NCI-H524 (cell line): ENCODE results near the gene KCTD16.
A peak's percentile ranks its signal among the peaks of the same experiment; 100 is the strongest.

Experiments used
- DNase-seq, 2 experiments: peaks; one replicate each; lab custom pipeline; 2025; lab: John Stamatoyannopoulos, UW

The KCTD16 gene

GRCh38 chr5:144333336-144333920 is 162.8 kb downstream of the KCTD16 start:
- DNase-seq = no peak

- no peak for DNase-seq
Measured at GRCh38 chr5:144335561-144335960, 164.9 kb downstream of the KCTD16 start.

GRCh38 chr5:144336191-144336961 is 165.7 kb downstream of the KCTD16 start:
- no peak for DNase-seq

- no peak for DNase-seq
Measured at GRCh38 chr5:144352330-144352729, 181.7 kb downstream of the KCTD16 start.

- DNase-seq = no peak
Measured at GRCh38 chr5:144352732-144353317, 182.2 kb downstream of the KCTD16 start.

GRCh38 chr5:144356489-144356888 is 185.8 kb downstream of the KCTD16 start:
- no peak for DNase-seq

GRCh38 chr5:144361406-144361805 is 190.7 kb downstream of the KCTD16 start:
- DNase-seq = no peak

GRCh38 chr5:144365885-144366284 is 195.2 kb downstream of the KCTD16 start:
- no peak for DNase-seq

- DNase-seq = no peak
Measured at GRCh38 chr5:144367991-144368390, 197.3 kb downstream of the KCTD16 start.

- peak in 1 of 2 experiments; percentile 2 for DNase-seq
Measured at GRCh38 chr5:144368556-144368955, 197.9 kb downstream of the KCTD16 start.

- no peak for DNase-seq
Measured at GRCh38 chr5:144369006-144369405, 198.3 kb downstream of the KCTD16 start.

GRCh38 chr5:144370273-144370672 is 199.6 kb downstream of the KCTD16 start:
- no peak for DNase-seq

GRCh38 chr5:144374637-144375036 is 204.0 kb downstream of the KCTD16 start:
- no peak for DNase-seq

- DNase-seq = no peak
Measured at GRCh38 chr5:144377207-144377606, 206.5 kb downstream of the KCTD16 start.

GRCh38 chr5:144378681-144379080 is 208.0 kb downstream of the KCTD16 start:
- DNase-seq = peak; percentile 29 to 84

GRCh38 chr5:144385597-144385996 is 214.9 kb downstream of the KCTD16 start:
- DNase-seq = no peak

GRCh38 chr5:144386315-144386714 is 215.6 kb downstream of the KCTD16 start:
- DNase-seq = no peak

- DNase-seq = no peak
Measured at GRCh38 chr5:144390133-144390532, 219.5 kb downstream of the KCTD16 start.

GRCh38 chr5:144391044-144391443 is 220.4 kb downstream of the KCTD16 start:
- no peak for DNase-seq

GRCh38 chr5:144393641-144394435 is 223.2 kb downstream of the KCTD16 start:
- DNase-seq = no peak

- no peak for DNase-seq
Measured at GRCh38 chr5:144395704-144396103, 225.0 kb downstream of the KCTD16 start.

- no peak for DNase-seq
Measured at GRCh38 chr5:144403058-144403457, 232.4 kb downstream of the KCTD16 start.
